ENCODE measurements around the gene WDPCP.

DNA sequence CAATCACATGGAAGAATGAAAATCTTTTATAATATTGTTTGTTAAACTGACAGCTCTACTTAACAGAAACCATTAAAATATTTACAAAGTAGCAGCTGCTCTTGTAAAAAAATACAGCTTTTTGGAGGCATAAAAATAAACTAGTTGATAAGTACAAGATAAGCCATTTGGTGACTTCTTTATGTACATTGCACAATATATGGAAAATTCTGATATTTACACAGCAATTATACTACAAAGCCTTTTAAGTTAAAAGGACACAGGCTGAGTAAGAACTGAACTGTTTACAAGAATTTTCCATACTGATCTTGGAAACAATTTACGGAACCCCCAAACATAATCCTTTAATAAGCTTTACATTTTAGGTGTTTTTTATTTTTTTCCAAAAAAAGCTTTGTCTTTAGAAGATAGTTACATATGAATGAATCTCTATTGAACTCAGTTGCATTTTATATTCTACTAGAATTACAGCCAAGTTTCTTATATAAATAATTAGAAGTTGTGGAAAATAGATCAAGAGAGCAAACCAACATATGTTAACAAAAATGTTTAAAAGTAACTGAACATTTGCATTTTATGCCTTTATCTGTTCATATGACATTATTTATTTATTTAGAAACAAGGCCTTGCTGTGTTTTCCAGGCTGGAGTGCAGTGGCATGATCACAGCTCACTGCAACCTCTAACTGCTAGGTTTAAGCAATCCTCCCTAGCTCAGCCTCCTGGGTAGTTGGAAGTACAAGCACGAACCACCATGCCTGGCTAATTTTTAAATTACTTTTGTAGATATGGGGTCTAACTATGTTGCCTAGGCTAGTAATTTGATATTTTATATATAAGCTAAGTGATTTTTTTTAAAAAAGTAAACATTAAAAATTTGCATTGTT, 395.1 kb downstream of the WDPCP start:
- no peak for TF ChIP-seq POLR2A (IDR thresholded peaks at IDR 0.05)
- TF ChIP-seq, protein P1, sequence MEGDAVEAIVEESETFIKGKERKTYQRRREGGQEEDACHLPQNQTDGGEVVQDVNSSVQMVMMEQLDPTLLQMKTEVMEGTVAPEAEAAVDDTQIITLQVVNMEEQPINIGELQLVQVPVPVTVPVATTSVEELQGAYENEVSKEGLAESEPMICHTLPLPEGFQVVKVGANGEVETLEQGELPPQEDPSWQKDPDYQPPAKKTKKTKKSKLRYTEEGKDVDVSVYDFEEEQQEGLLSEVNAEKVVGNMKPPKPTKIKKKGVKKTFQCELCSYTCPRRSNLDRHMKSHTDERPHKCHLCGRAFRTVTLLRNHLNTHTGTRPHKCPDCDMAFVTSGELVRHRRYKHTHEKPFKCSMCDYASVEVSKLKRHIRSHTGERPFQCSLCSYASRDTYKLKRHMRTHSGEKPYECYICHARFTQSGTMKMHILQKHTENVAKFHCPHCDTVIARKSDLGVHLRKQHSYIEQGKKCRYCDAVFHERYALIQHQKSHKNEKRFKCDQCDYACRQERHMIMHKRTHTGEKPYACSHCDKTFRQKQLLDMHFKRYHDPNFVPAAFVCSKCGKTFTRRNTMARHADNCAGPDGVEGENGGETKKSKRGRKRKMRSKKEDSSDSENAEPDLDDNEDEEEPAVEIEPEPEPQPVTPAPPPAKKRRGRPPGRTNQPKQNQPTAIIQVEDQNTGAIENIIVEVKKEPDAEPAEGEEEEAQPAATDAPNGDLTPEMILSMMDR (IDR thresholded peaks at IDR 0.05 in 4 of 5, conservative IDR thresholded peaks at IDR 0.05 in 1 of 5) = no peak

Data from gastrocnemius medialis (tissue), 4 donors.